Anterior cingulate cortex (tissue), 58 donors: Measurements from ENCODE around the gene CSTPP1.

Experiments used
- DNase-seq, 58 donors: peaks; one replicate each; lab custom pipeline; 2025; lab: John Stamatoyannopoulos, UW

The CSTPP1 gene, protein sequence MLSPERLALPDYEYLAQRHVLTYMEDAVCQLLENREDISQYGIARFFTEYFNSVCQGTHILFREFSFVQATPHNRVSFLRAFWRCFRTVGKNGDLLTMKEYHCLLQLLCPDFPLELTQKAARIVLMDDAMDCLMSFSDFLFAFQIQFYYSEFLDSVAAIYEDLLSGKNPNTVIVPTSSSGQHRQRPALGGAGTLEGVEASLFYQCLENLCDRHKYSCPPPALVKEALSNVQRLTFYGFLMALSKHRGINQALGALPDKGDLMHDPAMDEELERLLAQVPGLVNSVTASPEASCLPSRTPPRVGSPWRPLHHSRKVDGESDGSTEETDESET

DNA sequence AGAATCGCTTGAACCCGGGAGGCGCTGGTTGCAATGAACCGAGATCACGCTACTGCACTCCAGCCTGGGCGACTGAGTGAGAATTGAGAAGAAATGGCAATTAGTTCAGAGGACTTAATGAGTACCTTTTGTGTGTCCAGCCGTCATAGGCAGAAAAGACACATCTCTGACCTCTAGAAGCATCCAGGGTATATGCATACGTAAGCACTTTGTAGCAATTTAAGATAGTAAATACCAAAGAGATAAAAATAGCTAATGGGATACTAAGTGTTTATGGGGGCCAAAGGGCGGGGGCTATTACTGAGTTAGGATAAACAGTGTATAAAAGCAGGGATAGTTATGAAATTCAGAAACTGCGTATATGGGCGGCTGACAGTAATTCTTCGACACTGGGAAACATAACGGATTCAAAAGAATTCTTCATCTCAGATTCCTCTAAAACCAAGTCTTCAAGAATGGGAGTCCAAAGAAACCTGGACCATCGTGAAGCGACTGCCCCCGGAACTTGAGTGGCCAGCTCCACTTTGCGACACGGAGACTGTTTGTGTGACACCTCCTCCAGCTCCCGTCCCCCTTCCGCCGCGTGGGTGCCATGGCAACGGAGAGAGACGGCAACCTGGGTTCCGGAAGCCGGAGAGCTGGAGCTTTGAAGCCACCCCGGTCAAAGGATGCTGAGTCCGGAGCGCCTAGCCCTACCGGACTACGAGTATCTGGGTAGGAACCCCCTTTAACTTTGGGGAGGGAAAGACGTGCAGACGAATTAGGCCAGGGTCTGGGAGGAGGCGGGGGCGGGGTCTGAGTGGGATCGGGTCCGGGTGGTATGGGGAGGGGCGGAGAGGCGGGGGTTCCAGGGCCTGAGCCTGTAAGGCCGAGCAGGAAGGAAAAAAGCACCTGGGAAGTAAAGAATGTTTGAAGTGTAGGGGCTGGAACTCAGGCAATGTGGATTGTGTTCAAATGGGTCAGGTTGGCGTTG is at the start of gene CSTPP1:
TSS of gene CSTPP1 (plus strand) at position 624 of the 973 bp plus-strand sequence. CDS start at position 669, 45 bp downstream.
- peak; percentile 43 to 94 (median 81) for DNase-seq

DNA sequence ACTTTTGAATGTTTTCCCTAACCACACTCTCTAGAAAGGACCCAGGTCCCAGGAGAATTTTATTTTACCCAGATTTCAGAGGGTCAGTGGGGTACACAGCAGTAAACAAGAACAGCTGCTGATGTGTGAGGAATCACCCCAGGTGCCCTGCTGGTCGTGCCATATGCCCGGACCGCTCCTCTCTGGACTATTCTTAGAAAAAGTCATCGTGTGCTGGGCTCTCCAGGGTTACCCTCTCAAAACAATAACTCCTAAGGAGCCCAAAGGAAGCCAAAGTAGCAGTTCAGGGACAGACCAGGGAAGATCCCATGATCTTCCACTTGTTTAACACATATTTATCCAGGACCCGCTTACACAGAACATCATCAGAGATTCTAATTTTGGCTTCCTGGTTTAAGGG is 47.9 kb upstream of the CSTPP1 start:
- DNase-seq: no peak

DNA sequence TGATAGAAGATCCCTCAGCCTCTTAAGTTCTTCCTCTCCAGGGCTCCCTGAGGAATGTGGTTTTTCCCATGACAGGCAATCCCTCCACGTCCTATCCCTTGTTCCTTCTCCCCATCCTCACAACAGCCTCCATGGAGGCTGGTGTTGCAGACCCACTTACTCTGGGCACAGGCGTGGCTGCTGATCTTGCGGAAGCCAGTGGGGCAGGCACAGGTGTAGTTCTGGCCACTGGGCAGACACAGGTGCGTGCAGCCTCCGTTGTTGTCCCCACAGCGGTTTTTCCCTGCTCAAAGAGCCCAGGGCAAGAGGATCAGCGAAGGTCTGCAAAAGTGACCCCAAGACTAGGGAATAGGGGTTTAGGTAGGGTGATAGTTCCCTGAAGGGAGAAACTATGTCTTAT is 47.3 kb upstream of the CSTPP1 start:
- no peak for DNase-seq

DNA sequence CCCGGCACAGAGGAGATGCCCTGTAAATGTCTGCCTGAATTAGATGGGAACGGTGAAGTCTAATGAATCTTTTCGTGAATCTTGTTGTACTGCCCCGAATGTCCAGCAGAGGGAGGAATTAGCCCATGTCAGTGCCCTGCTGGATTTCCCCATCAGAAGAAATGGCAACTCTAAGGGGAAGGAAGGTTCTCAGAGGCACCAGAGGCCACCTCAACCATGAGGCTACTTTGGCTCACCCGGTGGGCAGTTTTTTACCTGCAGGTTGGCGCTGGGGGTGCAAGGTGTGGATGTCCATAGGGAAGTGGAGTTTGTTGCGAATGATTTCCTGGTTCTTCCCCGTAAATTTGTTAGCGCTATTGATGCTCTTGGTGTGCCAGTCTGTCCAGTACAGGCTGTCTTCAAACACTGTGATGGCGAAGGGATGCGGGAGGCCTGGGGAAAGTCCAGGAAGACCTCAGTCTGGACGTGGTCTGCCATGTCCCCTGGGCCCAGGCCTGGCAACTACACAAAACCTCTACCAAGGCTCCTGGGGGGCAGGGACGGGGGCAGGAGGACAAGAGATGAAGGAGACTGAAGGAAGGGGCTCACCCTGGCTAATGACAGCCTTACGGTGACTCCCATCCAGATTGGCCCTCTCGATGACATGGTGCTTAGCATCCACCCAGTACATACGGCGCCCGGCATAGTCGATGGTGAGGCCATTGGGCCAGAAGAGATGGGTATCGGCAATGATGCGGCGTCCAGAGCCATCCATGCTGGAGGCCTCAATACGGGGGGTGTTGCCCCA is 46.7 kb upstream of the CSTPP1 start:
- DNase-seq: peak in 49 of 58 donors; percentile 16 to 85 (median 49)

DNA sequence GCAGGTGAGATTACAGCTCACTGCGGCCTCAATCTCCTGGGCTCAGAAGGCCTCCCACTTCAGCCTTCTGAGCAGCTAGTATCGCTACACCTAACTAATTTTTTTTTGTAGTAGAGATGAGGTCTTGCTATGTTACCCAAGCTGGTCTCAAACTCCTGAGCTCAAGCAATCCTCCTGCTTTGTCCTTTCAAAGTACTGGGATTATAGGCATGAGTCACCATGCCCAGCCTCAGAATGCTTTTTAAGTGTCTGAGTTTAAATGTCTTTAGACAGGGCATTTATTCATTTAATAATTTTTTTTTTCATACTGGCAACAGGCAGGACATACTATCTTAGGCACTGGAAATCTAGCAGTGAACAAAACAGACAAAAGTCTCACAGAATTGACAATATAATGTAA is 45.9 kb upstream of the CSTPP1 start:
- no peak for DNase-seq

DNA sequence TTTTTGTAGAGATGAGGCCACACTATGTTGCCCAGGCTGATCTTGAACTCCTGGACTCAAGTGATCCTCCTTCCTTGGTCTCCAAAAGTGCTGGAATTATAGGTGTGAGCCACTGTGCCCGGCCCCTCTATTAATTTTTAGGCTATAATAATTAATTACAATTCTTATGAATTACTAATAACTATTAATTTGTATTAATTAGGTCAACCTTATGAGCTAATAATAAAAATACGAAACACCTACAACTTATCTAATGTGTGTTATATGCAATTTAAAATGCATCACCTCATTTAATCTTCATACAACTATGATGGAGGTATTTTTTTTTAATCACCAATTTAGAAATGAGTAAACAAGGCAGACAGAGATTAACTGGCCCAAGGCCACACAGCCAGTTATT is 44.5 kb upstream of the CSTPP1 start:
- DNase-seq: no peak

DNA sequence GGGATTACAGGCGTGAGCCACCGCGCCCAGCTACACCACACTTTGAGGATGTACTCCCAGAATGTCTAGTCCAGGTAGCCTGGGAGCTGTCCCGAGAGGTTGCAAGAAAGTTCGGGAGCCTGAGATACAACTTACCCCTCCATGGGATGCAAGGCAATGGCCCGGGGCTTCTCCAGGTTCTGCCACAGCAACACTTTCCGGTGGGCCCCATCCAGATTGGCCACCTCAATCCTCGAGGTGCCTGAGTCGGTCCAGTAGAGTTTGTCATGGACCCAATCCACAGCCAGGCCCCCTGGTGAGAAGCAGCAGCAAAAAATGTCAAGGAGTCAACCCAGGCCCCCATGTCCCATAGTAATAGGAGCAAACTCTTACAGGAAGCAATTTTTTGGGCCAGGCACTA is 43.7 kb upstream of the CSTPP1 start:
- no peak for DNase-seq

DNA sequence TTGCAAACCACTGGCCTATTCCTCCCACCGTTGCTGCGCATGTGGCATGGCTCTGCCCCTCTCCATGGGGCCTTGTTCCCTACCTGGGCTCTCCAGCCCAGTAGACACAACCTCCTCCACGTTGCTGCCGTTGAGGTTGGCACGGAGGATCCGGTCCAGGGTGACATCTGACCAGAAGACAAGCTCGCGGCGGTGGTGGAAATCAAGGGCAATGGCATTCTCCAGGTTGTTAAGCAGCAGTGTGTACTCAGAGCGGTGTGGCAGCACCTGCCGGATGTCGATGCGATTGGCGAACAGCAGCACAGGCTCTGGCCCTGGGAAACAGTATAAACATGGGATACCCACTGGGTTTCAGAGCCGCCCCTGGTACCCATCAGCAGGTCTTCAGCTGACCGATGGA is 42.1 kb upstream of the CSTPP1 start:
- DNase-seq: no peak

DNA sequence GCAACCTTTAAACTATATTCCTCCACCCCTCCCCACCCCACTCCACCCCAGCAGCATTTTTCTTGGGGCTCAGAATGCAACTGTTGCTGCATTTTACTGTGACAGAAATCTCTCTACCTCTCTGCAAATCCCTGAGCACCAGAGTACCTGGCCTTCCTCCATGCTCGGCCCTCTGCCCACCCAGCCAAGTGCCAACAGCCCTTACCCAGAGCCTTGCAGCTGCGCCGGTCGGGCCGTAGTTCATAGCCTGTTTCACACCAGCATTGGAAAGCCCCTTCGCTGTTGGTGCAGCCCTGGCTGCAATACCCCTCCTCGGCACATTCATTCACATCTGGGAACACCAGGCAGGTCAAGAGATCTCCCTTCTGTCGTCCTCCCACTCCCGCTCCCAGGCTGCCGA is 41.6 kb upstream of the CSTPP1 start:
- DNase-seq: no peak

DNA sequence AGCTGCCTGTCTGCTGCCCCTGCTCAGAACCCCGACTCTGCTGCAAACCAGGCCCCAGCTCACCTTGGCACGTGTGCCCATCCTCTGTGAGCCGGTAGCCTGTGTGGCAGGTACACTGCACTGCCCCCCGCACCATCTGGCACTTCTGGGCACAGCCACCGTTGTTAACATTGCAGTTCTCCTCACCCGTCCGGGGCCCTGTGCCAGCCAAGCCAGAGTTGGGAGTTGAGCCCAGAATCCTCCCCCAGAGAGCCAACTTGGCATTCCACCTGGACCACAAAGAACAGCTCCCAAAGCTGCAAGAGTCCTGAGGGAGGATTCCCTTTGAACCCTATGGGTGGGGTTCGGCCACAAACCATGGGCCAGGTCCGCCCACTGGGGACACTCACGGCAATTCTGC is 40.7 kb upstream of the CSTPP1 start:
- DNase-seq: peak in 52 of 58 donors; percentile 21 to 88 (median 63)

DNA sequence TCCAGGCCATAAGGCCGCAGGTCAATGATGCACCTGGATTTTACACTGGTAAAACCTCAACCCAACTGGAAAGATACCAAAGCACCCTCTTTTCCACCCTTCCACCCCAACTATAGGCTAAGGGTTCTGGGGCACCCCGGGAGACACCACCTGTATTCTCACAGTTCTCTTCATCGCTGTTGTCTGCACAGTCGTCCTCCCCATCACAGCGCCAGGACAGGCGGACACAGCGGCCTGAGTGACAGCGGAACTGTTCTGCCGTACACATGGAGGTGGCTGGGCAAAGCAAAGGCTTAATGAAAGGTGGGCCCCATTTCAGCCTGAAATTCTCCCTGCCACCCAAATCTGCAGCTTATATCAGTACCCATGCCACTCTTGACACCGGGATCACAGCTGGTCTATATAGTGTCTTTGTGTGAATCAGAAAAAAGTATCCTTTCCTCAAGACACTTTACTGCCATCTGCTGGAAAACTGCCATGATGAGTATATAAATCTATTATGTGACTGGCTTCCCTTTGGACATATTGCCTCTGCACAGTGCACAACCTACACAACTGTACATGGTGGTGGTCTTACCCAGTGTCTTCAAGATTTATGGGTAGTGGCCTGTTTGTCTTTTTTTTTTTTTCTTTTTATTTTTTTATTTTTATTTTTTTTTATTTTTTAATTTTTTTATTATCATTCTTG is 39.7 kb upstream of the CSTPP1 start:
- DNase-seq: no peak

DNA sequence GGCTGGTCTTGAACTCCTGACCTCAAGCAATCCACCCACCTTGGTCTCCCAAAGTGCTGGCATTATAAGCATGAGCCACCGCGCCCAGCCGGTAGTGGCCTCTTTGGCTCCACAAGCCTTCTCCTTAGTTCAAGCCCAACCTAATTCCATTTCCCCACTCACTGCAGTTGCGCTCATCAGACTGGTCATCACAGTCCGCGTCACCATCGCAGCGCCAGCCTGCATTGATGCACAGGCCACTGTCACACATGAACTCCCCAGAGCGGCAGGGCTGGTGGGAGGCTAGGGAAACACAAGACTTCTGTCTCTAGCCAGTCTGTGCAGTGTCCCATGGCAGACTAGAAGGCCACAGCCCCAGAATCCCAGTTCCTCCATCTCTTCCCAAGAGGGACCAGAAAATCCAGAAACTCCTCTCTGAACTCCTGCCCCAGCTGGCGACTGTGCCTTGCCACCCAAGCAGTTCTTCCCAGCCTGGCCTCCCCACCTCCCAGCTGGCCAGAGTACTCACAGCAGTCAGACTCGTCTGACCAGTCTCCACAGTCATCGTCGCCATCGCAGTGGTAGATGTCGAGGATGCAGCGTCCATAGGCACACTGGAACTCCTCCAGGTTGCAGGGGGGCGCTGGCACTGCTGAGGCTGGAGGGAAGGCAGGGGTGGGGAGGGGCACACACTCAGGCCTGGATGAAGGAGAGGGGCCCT is 38.0 kb upstream of the CSTPP1 start:
- no peak for DNase-seq

DNA sequence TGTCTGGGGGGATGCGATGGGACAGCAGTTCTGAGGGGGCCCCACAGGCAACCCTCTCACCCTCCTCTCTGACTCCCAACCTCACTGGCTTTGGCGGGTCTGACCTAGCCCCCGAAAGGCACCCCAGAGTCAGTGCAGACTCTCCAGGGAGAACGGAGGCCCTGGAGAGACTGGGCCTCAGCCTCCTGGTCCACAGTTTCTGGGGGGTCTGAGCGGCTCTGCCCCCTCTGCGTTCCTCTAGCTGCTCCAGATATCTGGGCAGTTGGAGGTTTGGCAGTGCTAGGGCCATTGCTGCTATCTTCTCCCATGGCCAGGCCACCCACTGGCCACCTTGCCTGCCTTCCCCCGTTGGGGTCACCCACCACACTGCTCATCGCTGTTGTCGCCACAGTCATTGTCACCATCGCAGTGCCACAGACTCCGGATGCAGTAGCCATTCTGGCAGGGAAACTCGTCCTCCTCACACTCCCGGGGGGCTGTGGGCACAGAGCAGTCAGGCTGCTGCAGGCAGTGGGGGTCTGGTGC is 37.0 kb upstream of the CSTPP1 start:
- no peak for DNase-seq

DNA sequence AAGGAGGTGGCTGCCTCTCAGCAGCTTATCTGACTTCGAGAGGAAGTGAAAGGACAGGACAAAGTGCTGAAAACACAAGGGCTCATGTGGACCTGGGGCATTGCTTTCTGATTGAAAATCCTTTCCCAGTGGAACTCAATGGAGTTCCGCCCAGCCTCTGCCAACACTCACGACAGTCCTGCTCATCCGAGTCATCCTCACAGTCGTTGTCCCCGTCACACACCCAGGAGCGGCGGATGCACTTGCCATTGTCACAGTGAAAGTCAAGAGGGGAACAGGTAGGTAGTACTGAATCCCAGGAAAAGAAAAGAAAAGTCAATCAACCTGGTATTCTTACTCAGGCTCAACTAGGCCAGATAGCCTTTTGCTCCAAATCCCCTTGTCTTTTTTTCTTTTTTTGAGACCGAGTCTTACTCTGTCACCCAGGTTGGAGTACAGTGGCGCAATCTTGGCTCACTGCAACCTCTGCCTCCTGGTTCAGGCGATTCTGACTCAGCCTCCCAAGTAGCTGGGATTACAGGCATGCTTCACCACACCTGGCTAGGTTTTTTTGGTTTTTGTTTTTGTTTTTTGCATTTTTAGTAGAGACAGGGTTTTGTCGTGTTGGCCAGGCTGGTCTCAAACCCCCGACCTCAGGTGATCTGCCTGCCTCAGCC is 36.3 kb upstream of the CSTPP1 start:
- no peak for DNase-seq

DNA sequence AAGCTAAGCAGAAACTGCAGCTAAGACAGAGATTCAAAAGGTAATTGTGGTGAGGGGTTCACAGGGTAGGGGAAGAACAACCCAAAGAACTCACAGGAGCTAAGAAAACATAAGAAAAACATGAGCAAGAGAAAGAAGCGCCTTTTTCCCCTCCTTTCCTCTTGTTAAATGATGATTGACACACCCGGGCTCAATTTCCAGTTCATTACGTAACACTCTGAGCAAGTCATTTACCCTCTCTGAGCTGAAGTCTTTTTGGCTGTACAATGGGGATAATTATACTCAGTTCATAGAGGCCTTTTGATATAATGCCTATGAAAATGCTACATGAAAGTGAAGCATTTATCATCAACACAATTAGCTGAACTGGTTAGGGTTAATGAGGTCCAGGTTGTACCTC is 35.4 kb upstream of the CSTPP1 start:
- DNase-seq: peak in 1 of 58 donors; percentile 19

DNA sequence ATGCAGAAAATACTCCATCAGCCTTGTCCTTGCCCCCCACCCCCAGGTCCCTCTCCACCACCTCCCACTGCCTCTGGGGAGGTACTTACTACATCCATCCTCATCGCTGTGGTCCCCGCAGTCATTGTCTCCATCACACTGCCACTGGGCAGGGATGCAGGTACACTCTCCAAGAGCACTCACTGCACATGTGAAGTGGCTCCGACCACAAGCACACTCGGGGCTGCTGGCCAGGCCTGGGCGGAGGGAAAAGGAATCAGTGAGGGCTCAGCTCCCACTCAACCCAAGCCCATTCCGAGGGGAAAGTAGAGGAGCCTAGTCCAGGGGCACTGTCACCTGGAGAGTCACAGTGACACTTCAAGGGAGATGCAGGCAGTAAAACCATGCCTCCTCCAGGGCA is 33.9 kb upstream of the CSTPP1 start:
- no peak for DNase-seq

DNA sequence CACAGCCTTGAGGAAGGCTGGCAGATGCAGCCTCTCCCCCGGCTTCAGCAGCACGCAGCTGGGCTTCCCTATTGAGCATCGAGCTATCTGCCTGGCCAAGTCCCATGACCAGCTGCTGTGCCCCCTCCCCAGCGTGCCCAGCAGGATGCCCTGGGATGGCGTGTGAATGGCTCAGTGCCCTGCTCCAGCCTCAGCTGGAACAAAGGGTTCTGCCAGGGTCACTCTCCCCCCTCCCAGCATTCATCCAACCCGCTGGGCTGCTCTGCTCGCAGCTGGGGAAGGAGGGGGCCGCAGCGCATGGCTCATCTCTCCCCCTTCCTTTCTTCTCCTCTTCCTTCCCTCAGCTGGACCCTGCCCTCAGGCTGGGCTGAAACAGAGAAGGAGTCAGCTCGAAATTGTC is 32.7 kb upstream of the CSTPP1 start:
- DNase-seq: peak in 57 of 58 donors; percentile 21 to 99 (median 91)

DNA sequence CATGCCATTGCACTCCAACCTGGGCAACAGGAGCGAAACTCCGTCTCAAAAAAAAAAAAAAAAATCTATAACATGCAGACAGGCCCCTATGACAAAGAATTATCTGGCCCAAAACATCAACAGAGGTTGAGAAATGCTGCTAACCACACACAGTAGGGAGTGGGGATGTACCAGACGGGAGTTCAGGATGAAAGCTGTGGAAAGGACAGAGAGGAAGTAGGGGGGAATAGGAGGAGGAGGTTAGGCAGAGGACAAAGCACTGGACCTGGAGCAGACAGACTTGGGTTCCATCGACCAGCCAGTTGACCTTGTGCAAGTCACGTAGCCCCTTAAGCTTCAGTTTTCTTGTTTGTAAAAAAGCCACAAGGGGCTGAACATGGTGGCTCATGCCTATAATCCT is 30.8 kb upstream of the CSTPP1 start:
- no peak for DNase-seq

DNA sequence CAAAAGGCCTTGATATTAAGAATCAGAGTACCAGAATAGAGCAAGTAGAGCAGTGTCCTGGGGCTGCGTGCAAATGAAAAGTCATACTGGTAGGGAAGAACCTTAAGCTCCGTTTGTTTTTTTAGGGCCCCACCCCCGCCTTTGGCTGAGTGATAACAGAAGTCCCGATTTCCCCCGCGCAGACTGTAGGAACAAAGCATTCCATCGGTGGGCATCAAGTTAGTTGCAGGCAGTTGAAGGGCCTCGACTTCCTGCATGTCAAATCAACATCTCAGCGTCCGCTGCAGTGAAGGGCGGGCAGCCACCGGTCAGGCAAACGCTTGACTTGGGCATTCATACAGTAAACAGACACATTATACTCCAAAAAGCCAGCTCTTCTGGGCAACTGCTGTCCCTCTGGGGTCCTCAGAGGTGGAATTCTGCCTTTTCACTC is 29.9 kb upstream of the CSTPP1 start:
- DNase-seq: peak in 11 of 58 donors; percentile 16 to 41 (median 28)
